Measurements from ENCODE around the gene CLCN2.

- TF ChIP-seq CTCF (conservative IDR thresholded peaks at IDR 0.05) (no peak), ZFX (IDR thresholded peaks at IDR 0.05) (no peak)
These were observed 10.8 kb downstream of the CLCN2 start for GRCh38 chr3:184350618-184351017.
